GM12873 (cell line): Measurements from ENCODE around the gene HTN3.

Experiments used
- TF ChIP-seq, protein P1 (sequence below): IDR thresholded peaks from 2 replicates; pipeline ENCODE4 v1.5.1; 2012; ENCODE audit warnings: low read depth, mild to moderate bottlenecking, moderate library complexity, low read length, control low read depth; ENCODE audit not compliant: insufficient read depth; ENCODE audit errors: missing control alignments

The HTN3 gene

DNA sequence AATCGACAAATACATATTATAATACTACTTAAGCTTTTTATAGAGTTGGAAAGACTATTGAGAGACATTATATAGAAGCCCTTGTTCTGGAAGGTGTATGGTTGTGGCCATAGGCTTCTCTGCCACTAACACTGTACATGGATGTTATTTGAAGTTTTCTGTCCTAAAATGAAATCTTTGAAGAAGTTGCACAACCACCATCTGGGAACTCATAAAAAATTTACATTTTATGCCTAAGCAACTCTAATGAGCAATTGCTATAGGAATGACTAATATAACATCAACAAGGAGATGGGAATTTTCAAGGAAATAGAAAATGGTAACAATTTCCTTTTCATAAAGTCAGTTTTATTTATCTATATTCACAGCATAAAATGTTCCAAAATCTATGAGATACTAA lies 29.4 kb downstream of the HTN3 start:
- TF ChIP-seq, protein P1, sequence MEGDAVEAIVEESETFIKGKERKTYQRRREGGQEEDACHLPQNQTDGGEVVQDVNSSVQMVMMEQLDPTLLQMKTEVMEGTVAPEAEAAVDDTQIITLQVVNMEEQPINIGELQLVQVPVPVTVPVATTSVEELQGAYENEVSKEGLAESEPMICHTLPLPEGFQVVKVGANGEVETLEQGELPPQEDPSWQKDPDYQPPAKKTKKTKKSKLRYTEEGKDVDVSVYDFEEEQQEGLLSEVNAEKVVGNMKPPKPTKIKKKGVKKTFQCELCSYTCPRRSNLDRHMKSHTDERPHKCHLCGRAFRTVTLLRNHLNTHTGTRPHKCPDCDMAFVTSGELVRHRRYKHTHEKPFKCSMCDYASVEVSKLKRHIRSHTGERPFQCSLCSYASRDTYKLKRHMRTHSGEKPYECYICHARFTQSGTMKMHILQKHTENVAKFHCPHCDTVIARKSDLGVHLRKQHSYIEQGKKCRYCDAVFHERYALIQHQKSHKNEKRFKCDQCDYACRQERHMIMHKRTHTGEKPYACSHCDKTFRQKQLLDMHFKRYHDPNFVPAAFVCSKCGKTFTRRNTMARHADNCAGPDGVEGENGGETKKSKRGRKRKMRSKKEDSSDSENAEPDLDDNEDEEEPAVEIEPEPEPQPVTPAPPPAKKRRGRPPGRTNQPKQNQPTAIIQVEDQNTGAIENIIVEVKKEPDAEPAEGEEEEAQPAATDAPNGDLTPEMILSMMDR = no peak

DNA sequence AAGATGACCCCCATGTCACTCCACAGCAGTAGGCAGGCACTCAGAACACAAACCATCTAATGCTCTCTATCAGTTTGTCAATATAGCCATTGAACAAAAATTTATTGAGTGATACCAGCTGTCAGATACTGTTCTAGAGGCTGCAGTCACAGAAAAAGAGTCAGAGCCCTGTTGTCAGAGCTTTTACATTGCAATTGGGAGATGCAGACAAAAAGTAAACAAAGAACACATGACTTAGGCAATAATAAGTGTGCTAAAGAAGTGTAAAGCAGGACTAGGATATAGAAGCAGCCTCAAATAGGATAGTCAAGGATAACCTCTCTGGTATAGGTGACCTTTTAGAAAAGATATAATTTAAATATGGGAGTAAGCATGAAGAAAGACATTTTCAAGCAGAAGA lies 30.9 kb downstream of the HTN3 start:
- TF ChIP-seq, protein P1 = no peak

DNA sequence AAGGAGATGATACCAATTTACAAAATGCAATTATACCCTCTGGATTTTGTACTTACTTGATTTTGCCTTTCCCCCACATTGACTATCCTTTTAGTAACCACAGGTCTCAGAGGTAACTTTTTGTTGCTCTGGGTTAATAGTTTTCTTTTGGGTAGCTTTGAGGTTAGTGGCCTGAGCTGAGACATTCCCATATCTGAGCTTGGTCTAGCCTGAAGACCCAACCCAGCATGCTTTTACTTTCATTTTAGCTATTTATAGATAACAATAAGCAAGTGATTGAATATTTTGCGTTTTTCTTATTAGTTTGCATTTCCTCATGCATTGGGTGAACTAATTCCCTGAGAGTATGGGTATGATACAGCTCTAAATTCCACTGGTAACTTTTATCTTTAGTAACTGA lies 33.7 kb downstream of the HTN3 start:
- TF ChIP-seq, protein P1 = no peak

GRCh38 chr4:70080205-70080604 lies 51.9 kb downstream of the HTN3 start:
- TF ChIP-seq, protein P1 = no peak
